ENCODE results near the gene RBP5.

The RBP5 gene

DNA sequence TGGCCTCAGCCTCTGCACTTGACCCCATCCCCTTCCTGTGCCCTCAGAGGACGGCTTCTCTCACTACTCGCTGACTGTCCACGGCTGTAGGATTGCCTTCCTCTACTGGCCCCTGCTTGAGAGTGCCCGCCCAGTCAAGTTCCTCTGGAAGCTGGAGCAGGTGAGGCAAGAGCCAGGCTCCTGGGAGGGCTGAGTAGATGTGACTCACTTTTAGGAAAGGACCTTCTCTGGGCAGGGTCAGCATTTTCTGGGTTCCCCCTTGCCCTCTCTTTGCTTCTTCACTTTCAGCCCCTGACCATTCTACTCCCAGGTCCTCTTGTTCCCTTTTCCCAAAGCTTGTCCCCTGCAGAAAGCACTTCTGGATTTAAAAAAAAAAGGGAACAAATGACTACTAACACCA, 9.2 kb upstream of the RBP5 start:
- TF ChIP-seq, protein P1, sequence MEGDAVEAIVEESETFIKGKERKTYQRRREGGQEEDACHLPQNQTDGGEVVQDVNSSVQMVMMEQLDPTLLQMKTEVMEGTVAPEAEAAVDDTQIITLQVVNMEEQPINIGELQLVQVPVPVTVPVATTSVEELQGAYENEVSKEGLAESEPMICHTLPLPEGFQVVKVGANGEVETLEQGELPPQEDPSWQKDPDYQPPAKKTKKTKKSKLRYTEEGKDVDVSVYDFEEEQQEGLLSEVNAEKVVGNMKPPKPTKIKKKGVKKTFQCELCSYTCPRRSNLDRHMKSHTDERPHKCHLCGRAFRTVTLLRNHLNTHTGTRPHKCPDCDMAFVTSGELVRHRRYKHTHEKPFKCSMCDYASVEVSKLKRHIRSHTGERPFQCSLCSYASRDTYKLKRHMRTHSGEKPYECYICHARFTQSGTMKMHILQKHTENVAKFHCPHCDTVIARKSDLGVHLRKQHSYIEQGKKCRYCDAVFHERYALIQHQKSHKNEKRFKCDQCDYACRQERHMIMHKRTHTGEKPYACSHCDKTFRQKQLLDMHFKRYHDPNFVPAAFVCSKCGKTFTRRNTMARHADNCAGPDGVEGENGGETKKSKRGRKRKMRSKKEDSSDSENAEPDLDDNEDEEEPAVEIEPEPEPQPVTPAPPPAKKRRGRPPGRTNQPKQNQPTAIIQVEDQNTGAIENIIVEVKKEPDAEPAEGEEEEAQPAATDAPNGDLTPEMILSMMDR (IDR thresholded peaks at IDR 0.05; ENCODE audit: insufficient read depth, low read length) = no peak
- TF ChIP-seq POLR2AphosphoS5 (IDR thresholded peaks at IDR 0.05; ENCODE audit: low read depth) (no peak), SPI1 (IDR thresholded peaks at IDR 0.05; ENCODE audit: borderline replicate concordance, low read depth) (no peak)
- TF ChIP-seq, protein P2, sequence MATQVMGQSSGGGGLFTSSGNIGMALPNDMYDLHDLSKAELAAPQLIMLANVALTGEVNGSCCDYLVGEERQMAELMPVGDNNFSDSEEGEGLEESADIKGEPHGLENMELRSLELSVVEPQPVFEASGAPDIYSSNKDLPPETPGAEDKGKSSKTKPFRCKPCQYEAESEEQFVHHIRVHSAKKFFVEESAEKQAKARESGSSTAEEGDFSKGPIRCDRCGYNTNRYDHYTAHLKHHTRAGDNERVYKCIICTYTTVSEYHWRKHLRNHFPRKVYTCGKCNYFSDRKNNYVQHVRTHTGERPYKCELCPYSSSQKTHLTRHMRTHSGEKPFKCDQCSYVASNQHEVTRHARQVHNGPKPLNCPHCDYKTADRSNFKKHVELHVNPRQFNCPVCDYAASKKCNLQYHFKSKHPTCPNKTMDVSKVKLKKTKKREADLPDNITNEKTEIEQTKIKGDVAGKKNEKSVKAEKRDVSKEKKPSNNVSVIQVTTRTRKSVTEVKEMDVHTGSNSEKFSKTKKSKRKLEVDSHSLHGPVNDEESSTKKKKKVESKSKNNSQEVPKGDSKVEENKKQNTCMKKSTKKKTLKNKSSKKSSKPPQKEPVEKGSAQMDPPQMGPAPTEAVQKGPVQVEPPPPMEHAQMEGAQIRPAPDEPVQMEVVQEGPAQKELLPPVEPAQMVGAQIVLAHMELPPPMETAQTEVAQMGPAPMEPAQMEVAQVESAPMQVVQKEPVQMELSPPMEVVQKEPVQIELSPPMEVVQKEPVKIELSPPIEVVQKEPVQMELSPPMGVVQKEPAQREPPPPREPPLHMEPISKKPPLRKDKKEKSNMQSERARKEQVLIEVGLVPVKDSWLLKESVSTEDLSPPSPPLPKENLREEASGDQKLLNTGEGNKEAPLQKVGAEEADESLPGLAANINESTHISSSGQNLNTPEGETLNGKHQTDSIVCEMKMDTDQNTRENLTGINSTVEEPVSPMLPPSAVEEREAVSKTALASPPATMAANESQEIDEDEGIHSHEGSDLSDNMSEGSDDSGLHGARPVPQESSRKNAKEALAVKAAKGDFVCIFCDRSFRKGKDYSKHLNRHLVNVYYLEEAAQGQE (IDR thresholded peaks at IDR 0.05; ENCODE audit: insufficient replicate concordance, low read depth) = no peak
- no peak for DNase-seq (ENCODE audit: low read depth in 1 of 2, low spot score in 1 of 2)

DNA sequence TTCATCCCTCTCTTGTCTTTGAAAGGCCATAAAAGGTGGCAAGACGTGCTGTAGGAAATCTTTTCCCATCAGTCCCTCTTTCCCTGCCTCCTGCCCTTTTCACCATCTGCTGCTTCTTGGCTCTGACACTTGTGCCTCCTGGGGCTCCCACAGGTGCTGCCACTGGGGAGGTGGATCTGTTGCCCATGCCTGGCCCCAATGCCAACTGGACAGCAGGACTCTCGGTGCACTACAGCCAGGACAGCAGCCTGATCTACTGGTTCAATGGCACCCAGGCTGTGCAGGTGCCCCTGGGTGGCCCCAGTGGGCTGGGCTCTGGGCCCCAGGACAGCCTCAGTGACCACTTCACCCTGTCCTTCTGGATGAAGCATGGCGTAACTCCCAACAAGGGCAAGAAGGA, 8.0 kb upstream of the RBP5 start:
- Histone ChIP-seq H3K4me3 (replicated peaks; ENCODE audit: insufficient read depth, low read length) (no peak overlapping the region), H3K27ac (replicated peaks) (no peak overlapping the region), H3K27me3 (ENCODE audit: insufficient read depth, poor library complexity, severe bottlenecking) (peaks cover under 1% of the 10 kb centered on the region)
- no peak for DNase-seq (ENCODE audit: low read depth in 1 of 2, low spot score in 1 of 2)
- TF ChIP-seq, protein P1 (IDR thresholded peaks at IDR 0.05; ENCODE audit: insufficient read depth, low read length) = no peak
- no peak for TF ChIP-seq SPI1 (IDR thresholded peaks at IDR 0.05; ENCODE audit: borderline replicate concordance, low read depth)

More for the DNA sequence above, 9.2 kb upstream of the RBP5 start:
- Histone ChIP-seq H3K27ac (replicated peaks) (no peak overlapping the region), H3K27me3 (ENCODE audit: insufficient read depth, poor library complexity, severe bottlenecking) (no peaks in the 10 kb centered on the region), H3K4me3 (replicated peaks; ENCODE audit: insufficient read depth, low read length) (no peak overlapping the region)

DNA sequence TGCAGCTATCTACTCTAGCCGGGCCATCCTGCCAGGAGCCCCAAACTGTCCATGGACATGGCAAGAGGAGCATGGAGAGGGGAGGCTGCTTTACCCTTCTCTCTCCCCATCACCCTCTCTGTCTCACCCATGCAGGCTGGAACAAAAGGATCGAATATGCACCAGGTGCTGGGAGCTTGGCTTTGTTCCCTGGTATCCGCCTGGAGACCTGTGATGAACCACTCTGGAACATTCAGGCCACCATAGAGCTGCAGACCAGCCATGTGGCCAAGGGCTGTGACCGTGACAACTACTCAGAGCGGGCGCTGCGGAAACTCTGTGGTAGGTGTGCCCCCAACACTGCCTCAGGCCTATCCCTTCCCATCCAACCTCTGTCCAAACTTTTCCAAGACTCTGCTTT, 7.4 kb upstream of the RBP5 start:
- TF ChIP-seq, protein P1 (IDR thresholded peaks at IDR 0.05; ENCODE audit: insufficient read depth, low read length) = no peak
- TF ChIP-seq GABPA (IDR thresholded peaks at IDR 0.05; ENCODE audit: low read depth) = no peak
- no peak for TF ChIP-seq SPI1 (IDR thresholded peaks at IDR 0.05; ENCODE audit: borderline replicate concordance, low read depth)
- TF ChIP-seq POLR2AphosphoS5 (IDR thresholded peaks at IDR 0.05; ENCODE audit: low read depth) = no peak
- TF ChIP-seq, protein P2 (IDR thresholded peaks at IDR 0.05; ENCODE audit: insufficient replicate concordance, low read depth) = no peak
- Histone ChIP-seq H3K27me3 (ENCODE audit: insufficient read depth, poor library complexity, severe bottlenecking) (peaks cover 7% of the 10 kb centered on the region), H3K27ac (replicated peaks) (no peak overlapping the region), H3K4me3 (replicated peaks; ENCODE audit: insufficient read depth, low read length) (no peak overlapping the region)
- DNase-seq (ENCODE audit: low read depth in 1 of 2, low spot score in 1 of 2) = no peak

DNA sequence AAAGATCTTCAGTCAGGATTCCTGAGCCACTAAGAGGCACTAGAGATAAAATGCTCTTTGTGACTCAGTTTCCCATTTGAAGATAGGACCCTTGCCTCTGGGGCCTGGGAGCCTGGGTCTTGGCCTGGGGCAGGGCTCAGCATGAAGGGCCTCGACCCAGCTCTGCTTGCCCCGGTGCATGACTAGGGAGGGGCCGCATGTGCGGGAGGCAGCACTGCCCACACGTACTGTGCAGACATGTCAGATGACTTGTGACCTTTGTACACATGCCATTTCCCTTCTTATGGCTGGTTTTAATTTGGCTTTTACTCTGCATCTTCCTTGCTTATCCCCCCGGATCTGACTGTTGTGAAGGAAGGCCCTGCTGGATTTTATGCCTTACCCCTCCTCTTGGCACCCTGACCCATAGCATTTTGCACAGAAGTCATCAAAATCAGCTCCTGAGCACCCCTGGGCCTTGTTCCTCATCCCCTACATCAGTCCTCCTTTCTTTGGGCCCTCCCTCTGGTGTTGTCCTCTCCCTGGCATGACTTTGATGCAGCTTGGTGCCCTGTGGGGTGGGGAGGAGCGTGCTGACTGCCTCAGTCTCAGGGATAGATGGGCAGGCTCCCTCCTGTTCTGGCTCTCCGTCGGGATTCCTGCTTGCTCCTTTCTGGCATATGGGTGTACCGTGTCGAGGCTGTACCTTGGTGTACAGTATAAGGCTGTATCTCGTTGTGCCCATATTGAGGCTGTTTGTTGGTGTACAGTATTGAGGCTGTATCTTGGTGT, 5.9 kb upstream of the RBP5 start:
- Histone ChIP-seq H3K27me3 (ENCODE audit: insufficient read depth, poor library complexity, severe bottlenecking) (peaks cover 21% of the 10 kb centered on the region), H3K27ac (replicated peaks) (no peak overlapping the region), H3K4me3 (replicated peaks; ENCODE audit: insufficient read depth, low read length) (no peak overlapping the region)
- no peak for TF ChIP-seq SPI1 (IDR thresholded peaks at IDR 0.05; ENCODE audit: borderline replicate concordance, low read depth)
- TF ChIP-seq, protein P1 (IDR thresholded peaks at IDR 0.05; ENCODE audit: insufficient read depth, low read length) = no peak
- TF ChIP-seq GABPA (IDR thresholded peaks at IDR 0.05; ENCODE audit: low read depth) = no peak
- TF ChIP-seq, protein P2 (IDR thresholded peaks at IDR 0.05; ENCODE audit: insufficient replicate concordance, low read depth) = no peak
- no peak for TF ChIP-seq POLR2AphosphoS5 (IDR thresholded peaks at IDR 0.05; ENCODE audit: low read depth)
- no peak for DNase-seq (ENCODE audit: low read depth in 1 of 2, low spot score in 1 of 2)

All from HL-60 (cell line).